Endodermal cell (in vitro differentiated cells): ENCODE measurements around the gene SPOPL. TPM values are rescaled to one million over a fixed set of nuclear protein-coding genes. Genes with fewer than 3 reads are reported as not detected.
"Not testable (repeated sequence)": the region's sequence is repeated elsewhere in the genome, so short reads cannot be mapped to it uniquely, and the experiment has no call there.

Experiments used
- DNase-seq: peaks from one replicate; pipeline ENCODE4 v3.0.0-alpha.2; 2017
- H3K27ac ChIP-seq: 2 replicates; pipeline ENCODE4 v1.5.1; 2013; ENCODE audit warnings: mild to moderate bottlenecking, low read depth, low read length, moderate library complexity
- H3K27me3 ChIP-seq: 2 replicates; pipeline ENCODE4 v1.6.1; 2013; ENCODE audit warnings: mild to moderate bottlenecking, low read length, moderate library complexity; ENCODE audit not compliant: insufficient read depth, control insufficient read depth, poor library complexity, severe bottlenecking
- H3K36me3 ChIP-seq: 2 replicates; pipeline ENCODE4 v1.7.0; 2013; ENCODE audit warnings: mild to moderate bottlenecking, low read length, moderate library complexity; ENCODE audit not compliant: control insufficient read depth, insufficient read depth
- H3K4me1 ChIP-seq: one replicate; pipeline ENCODE4 v1.7.0; 2013; ENCODE audit warnings: low read length; ENCODE audit not compliant: control insufficient read depth, insufficient read depth
- H3K4me3 ChIP-seq: 2 replicates; pipeline ENCODE4 v1.5.1; 2013; ENCODE audit warnings: mild to moderate bottlenecking, low read length, moderate library complexity
- H3K9ac ChIP-seq: 2 replicates; pipeline ENCODE4 v1.6.1; 2013; ENCODE audit warnings: mild to moderate bottlenecking, low read length, moderate library complexity; ENCODE audit not compliant: poor library complexity, severe bottlenecking; ENCODE audit errors: extremely low read depth
- H3K9me3 ChIP-seq: 2 replicates; pipeline ENCODE4 v1.6.1; 2013; ENCODE audit warnings: mild to moderate bottlenecking, low read length, moderate library complexity; ENCODE audit not compliant: control insufficient read depth
- H3K27ac Mint-ChIP-seq: 2 replicates; pipeline ENCODE4 v1.8.0; 2020; ENCODE audit warnings: mixed read lengths
- H3K27me3 Mint-ChIP-seq: 2 replicates; pipeline ENCODE4 v1.8.0; 2021; ENCODE audit warnings: mild to moderate bottlenecking, mixed read lengths; ENCODE audit not compliant: insufficient read depth
- H3K36me3 Mint-ChIP-seq: 2 replicates; pipeline ENCODE4 v1.8.0; 2020; ENCODE audit warnings: low read depth, mixed read lengths
- H3K4me1 Mint-ChIP-seq: 2 replicates; pipeline ENCODE4 v1.8.0; 2020; ENCODE audit warnings: mixed read lengths
- H3K4me3 Mint-ChIP-seq: 2 replicates; pipeline ENCODE4 v1.8.0; 2020; ENCODE audit warnings: mild to moderate bottlenecking, moderate library complexity, mixed read lengths
- H3K9me3 Mint-ChIP-seq: 2 replicates; pipeline ENCODE4 v1.8.0; 2020; ENCODE audit warnings: mild to moderate bottlenecking, mixed read lengths
- CTCF ChIP-seq: fragments of 200-600 bp; sonication (generic); conservative IDR thresholded peaks from 2 replicates; pipeline ENCODE4 v1.5.0; 2021; ENCODE audit warnings: antibody characterized with exemption, mild to moderate bottlenecking
- WGBS, 2 experiments: methylation state at CpG; one replicate each; pipeline versions ENCODE4 v1.1.5 to v1.1.7; 2013; ENCODE audit warnings: missing lambda C conversion rate in 2 of 2, mixed read lengths in 1 of 2; ENCODE audit not compliant: insufficient coverage in 1 of 2, insufficient read length in 1 of 2; 5-methylcytosine and 5-hydroxymethylcytosine counted together
- total RNA-seq, 2 donors: library from RNA; stranded (reverse); fragmentation: NEBNext Ultra II Directional in 1 of 2; extraction: Animal tissue kit (Norgen Biotek cat#: 25700) in 1 of 2; gene quantifications; 2 replicates in 1 of 2; 3 replicates in 1 of 2; pipeline ENCODE4 v1.2.1, GENCODE V29; 2021

Gene SPOPL
- total RNA-seq, 2 donors from 2014 or later, result 17.4 to 26.9 TPM

GRCh38 chr2:138476940-138477339 is 24.6 kb upstream of the SPOPL start:
- Histone ChIP-seq H3K4me3 (no peak overlapping the region), H3K9me3 (no peaks in the 10 kb centered on the region), H3K27me3 (no peaks in the 10 kb centered on the region), H3K27ac (no peak overlapping the region), H3K9ac (no peak overlapping the region), H3K4me1 (peaks cover 7% of the 10 kb centered on the region), H3K36me3 (no peaks in the 10 kb centered on the region)
- WGBS, 2 experiments, result 93 to 100% methylated on average over 3 to 4 of the region's 4 CpGs
- Mint-ChIP-seq H3K4me1 (peaks cover 29% of the 10 kb centered on the region), H3K27me3 (no peaks in the 10 kb centered on the region), H3K9me3 (no peaks in the 10 kb centered on the region), H3K27ac (no peak overlapping the region), H3K36me3 (no peaks in the 10 kb centered on the region), H3K4me3 (no peak overlapping the region)
- TF ChIP-seq CTCF, result peak; percentile 39
- DNase-seq, result no peak

GRCh38 chr2:138482796-138483195 is 18.8 kb upstream of the SPOPL start:
- H3K9me3 Mint-ChIP-seq, H3K27me3 ChIP-seq, H3K4me3 ChIP-seq, H3K9me3 ChIP-seq, H3K9ac ChIP-seq, H3K27ac ChIP-seq, H3K27ac Mint-ChIP-seq, H3K36me3 ChIP-seq, H3K36me3 Mint-ChIP-seq, DNase-seq, H3K4me3 Mint-ChIP-seq, H3K4me1 Mint-ChIP-seq, H3K27me3 Mint-ChIP-seq, H3K4me1 ChIP-seq: not testable (repeated sequence)

- no peaks in the 10 kb centered on the region for H3K4me1 Mint-ChIP-seq
- no peak overlapping the region for H3K27ac ChIP-seq
- H3K4me3 Mint-ChIP-seq, result no peak overlapping the region
- H3K27me3 Mint-ChIP-seq, result no peaks in the 10 kb centered on the region
- no peak for TF ChIP-seq CTCF
- no peak overlapping the region for H3K4me3 ChIP-seq
- H3K27ac Mint-ChIP-seq, result no peak overlapping the region
- H3K4me1 ChIP-seq, result no peaks in the 10 kb centered on the region
- H3K9ac ChIP-seq, result no peak overlapping the region
- no peaks in the 10 kb centered on the region for H3K36me3 Mint-ChIP-seq
- no peaks in the 10 kb centered on the region for H3K27me3 ChIP-seq
- H3K9me3 ChIP-seq, result no peaks in the 10 kb centered on the region
- no peaks in the 10 kb centered on the region for H3K36me3 ChIP-seq
- peaks cover 7% of the 10 kb centered on the region for H3K9me3 Mint-ChIP-seq
- no peak for DNase-seq
Observed at GRCh38 chr2:138485019-138485418, 16.6 kb upstream of the SPOPL start.

DNA sequence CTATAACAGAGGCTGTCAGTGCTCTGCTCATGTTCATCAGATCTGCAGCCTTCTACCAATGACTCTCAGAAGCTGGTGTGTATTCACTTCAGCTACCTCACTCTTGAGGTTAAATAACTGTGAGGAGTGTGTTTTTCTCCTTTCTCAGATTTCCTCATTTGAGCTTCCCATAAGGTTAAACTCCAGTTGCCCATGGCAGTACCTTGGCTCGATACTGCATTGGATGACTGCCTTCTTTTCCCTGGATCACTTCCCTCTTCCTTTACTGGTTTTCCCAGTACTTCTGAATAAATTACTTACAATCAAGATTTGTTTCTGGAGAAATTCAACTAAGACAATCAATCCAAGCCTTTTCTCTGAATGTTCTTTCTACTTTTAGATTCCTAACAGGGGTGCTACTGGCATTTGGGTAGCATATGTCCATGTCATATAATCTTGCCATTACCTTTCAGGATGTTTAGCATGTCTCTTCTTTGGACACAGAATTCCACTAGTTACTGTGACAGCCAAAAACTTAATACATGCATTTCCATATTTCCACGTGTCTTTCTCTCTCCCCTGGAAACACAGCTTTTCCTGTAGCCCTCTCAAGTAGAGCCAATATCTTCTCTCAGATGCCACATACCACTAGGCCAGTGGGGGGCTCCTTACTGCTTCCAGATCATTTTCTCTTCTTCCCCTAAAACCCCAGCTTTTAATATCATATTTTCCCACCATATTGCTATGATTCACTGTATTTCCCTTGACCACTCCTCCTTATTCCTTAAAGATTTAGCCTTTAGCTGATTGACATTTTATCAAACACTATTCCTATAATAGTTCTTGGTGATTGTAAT is 15.0 kb upstream of the SPOPL start:
- Histone ChIP-seq H3K36me3 (no peaks in the 10 kb centered on the region), H3K4me3 (no peak overlapping the region), H3K27me3 (no peaks in the 10 kb centered on the region), H3K9ac (no peak overlapping the region), H3K27ac (no peak overlapping the region), H3K4me1 (no peaks in the 10 kb centered on the region), H3K9me3 (no peaks in the 10 kb centered on the region)
- Mint-ChIP-seq H3K4me3 (no peak overlapping the region), H3K27me3 (no peaks in the 10 kb centered on the region), H3K36me3 (no peaks in the 10 kb centered on the region), H3K27ac (no peak overlapping the region), H3K4me1 (no peaks in the 10 kb centered on the region), H3K9me3 (peaks cover 7% of the 10 kb centered on the region)
- no peak for DNase-seq
- TF ChIP-seq CTCF, result peak; percentile 64
- 70 to 75% methylated on average over 2 of the region's 2 CpGs for WGBS, 2 experiments
